NCI-H1092 (cell line): ENCODE results near the gene BMP5.
"Not testable (repeated sequence)": the region's sequence is repeated elsewhere in the genome, so short reads cannot be mapped to it uniquely, and the experiment has no call there.

Experiments
- DNase-seq: peaks from one replicate; lab custom pipeline; 2025; lab: John Stamatoyannopoulos, UW

The BMP5 gene

DNA sequence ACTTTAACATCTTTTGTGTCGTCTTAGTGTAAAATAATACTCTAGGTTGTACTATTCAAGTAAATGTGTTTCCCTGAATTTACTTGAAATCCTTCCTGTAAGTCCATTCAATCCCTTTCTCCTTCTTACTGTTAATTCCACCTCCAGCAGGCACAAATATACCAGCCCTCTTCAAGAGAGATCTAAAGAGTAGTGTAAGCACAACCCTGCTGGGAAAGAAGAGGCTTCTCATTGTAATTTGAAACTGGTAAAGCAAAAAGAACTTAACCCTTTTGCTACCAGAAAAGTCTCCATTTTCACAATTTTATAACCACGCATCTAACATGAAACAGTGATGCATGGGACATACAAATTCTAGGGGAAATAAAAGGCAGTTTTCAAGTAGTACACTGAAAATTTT lies at the start of gene BMP5:
Gene BMP5 (minus strand): TSS at position 191 of the 400 bp plus-strand sequence. CDS start 725 bp downstream, outside the sequence.
- peak; percentile 1 for DNase-seq

DNA sequence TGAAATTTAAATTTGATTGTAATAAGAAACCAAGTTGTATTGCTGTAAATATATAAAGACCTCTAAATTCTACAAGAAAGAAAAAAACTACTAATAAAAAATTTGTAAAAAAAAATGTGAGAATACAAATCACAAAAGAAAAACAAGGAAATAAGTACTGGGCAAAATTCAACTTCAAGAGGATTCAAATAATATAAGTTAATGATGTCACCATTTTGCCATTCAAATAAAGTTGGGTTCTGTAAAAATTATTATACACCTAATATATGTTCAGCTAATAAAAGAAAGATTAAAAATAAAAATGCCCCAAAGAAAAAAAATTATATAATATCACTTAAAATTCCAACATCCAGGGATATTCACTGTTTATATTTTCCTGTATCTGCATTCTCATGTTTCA lies 47.0 kb upstream of the BMP5 start:
- DNase-seq = no peak

DNA sequence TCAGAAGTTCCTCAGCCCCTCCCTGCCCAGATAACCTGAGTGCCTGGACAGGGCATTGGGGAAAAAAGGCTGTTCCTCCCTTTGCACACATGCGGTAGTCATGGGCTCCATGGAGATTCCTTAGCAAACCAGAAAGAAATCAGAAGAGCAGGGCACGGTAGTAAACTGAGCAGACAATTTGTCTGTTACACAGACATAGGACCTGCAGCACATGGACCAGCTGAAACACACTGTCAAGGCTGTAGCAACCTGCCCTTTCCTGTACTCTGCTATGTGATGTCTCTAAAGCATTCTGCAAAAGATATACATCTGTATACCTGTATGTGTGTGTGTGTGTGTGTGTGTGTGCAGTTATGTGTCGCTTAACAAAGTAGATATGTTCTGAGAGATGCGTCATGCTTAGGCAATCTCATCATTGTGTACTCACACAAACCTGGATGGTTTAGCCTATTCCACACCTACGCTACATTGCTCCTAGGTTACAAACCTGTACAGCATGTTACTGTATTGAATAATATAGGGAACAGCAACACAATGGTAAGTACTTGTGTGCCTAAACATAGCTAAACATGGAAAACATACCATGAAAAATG lies 44.4 kb upstream of the BMP5 start:
- DNase-seq = no peak

DNA sequence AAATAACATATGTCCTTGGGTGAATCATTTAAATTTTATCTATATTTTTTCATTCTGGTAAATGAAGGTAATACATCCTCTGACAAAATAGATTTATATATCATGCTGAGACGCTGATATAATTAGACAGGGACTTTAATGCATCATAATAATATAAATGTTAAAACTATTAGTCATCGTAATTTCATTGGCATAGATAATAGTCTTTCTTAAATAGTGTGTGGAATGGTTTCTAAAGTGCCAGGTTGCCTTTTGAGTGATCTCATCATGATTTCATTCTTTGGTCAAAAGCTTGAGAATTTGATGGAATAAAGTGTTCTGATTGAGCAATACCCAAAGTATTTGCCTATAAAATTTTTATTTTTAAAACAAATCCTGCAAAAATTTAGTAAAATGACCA lies 43.2 kb upstream of the BMP5 start:
- no peak for DNase-seq

DNA sequence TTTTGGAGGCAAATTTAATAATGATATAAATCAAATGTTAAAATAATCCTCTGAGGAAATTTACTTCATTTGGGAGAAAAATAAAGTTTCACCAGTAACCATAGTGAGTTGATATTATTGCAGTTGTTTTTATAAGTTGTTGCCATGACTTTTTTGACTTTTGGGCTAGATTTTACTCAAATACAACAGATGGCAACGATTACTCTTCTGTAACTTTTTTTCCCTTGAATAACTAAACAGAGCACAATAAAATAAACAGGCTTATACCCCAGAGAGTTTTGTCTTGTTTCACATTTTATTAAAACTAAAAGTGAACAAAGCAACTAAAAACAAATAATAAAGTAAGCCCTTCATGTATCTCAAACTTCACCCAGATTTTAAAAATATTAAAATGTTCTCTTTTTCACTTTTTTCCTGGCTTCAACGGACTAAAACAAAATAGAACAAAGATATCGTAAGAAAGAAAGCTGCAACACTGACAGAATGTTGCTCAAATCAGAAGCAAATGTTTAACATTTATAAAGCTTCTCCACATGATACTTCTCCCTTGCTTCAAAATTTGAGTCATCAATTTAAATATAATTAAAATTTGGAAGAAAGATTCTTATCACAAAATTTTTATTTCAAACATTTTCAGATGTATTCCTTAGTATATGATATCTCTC lies 42.5 kb upstream of the BMP5 start:
- no peak for DNase-seq

DNA sequence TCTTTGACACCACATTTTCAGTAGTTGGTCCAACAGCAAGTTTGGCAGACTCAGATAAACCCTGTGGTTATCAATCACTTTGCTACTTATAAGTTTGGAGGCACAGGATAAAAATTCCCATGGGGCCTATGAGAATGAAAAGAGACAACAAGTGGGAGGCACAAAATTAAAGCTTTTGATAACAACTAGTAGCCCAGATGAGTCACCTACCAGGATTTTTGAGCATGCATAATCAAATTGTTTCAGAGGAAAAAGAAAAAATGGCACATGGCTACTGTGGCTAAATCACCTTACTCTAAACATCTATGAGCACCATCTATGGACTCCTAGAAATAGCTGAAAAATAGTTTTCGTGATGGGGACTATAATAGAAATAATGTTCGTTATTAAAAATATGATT lies 40.8 kb upstream of the BMP5 start:
- no peak for DNase-seq

DNA sequence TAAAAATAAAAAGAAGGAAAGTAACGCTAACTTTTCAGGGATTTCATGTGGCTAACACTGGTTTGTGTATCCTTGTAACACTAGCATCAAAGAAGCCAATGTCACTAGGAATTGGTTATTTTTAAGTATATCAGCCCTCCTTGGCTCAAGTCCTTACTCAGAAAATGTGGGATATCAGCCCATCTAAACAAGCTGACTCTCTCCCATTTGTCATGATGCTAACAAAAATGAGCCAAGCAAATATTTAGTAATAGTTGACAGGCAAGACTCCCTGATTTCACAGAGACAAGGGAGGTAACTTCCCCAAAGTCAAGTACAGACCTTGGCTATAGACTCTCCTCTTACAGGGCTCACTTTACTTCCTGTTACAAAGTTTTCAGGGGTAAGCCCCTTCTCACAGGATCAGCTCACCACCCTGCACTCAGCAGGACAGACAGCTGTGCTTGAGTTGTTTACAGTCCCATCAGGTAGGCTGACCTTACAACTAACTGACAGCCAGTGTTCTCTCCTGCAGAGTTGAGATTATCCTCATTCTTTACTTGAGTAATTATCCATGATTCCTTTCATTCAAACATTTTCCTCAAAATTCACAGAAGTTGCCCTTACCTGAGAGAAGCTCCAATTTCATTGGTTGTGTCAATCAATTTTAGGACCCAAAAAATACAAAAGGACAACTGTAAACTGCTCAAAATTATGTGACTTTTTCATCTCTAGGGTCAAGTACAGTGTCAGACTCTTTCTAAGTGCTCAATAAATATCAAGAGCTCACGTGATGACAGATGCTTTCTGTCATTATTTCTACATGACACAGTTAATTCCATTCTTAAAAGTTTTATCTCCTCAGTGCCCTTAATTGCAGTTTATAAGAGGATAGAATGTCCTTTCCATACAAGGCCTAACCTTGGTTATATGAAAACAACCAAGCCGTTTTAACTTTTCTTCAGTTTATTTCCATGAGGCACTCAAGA lies 38.1 kb upstream of the BMP5 start:
- no peak for DNase-seq

DNA sequence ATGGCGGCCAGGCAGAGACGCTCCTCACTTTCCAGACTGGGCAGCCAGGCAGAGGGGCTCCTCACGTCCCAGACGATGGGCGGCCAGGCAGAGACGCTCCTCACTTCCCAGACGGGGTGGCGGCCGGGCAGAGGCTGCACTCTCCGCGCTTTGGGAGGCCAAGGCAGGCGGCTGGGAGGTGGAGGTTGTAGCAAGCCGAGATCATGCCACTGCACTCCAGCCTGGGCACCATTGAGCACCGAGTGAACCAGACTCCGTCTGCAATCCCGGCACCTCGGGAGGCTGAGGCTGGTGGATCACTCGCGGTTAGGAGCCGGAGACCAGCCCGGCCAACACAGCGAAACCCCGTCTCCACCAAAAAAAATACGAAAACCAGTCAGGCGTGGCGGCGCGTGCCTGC lies 35.1 kb upstream of the BMP5 start:
- DNase-seq = not testable (repeated sequence)

DNA sequence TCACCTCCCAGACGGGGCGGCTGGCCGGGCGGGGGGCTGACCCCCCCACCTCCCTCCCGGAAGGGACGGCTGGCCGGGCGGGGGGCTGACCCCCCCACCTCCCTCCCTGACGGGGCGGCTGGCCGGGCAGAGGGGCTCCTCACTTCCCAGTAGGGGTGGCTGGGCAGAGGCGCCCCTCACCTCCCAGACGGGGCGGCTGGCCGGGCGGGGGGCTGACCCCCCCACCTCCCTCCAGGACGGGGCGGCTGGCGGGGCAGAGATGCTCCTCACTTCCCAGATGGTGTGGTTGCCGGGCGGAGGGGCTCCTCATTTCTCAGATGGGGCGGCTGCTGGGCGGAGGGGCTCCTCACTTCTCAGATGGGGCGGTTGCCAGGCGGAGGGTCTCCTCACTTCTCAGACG lies 34.5 kb upstream of the BMP5 start:
- not testable (repeated sequence) for DNase-seq

DNA sequence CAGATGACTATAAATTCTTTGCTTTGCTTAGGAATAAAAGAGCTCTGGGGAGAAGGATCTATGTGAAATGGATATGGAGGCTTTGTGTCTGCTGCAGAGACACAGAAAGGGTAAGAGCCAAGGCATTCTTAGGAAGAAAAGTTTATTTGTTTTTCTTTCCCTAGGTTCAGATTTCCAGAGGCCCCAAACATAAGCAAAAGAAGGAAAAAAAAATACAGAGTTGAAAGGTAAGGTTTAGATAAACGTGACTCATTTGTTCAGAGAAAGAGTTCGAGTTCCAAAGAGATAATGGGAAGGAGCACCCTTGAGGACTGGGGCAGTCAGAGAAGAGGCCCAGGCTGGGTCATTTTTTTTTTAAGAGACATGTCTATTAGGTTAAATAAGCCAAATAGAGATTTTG lies 27.4 kb upstream of the BMP5 start:
- DNase-seq = no peak

DNA sequence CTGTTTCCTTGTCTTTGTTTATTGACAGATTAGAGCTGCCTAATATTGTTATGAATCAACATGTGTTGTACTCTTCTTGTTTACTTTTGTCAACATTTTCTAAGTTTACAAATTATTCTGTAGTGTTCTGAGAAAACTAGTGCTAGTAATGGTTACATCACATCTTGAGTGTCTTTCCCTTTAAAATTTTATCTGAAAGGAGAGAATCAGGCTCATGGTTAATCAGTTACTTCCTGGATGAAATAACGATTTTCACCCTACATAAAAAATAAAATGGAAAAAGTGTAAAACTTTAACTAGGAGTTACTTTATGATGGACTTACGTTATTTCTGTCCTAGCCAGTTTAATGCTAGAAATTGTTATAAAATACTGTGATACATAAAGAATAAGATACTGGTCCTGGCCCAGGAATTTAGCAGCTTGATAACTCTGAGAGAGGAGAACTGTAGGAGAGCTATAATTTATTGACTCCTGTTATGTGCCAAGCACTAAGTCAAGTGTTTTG lies 26.4 kb upstream of the BMP5 start:
- DNase-seq = no peak

DNA sequence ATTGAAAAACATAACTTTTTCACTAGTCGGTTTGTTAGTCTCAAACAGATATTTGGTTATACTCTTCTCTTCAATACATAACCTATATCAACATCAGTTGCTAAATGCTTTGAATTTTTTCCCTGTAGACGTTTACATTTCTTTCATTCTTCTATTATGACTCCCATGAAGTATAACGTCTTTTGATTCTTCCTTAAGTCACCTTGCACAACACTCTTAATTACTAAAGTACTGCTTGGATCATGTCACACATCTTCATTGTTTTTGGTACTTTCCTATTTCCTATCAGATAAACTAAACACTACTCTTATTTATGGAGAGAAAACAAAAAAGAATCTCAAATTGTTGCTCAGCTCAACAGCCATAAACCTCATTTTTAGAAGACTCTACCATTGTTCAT lies 23.0 kb upstream of the BMP5 start:
- DNase-seq = no peak

DNA sequence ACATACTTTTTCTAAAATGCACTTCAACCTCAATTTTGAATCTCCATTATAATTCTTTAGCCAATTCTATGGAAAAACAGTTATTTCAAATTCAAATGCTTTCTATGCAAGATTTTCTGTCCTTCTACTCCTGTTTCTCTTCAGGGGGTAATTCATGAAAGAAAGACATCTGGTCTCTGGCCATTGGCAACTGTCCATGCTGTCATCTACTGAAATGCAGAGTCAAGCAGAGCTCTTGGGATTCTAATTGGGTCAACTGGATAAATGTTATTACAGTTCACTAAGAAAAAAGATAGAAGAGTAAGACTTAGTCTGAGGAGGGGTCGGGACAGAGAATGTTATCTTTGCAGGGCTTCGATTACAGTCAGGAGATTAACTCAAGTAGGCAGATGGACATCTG lies 22.0 kb upstream of the BMP5 start:
- DNase-seq = no peak

DNA sequence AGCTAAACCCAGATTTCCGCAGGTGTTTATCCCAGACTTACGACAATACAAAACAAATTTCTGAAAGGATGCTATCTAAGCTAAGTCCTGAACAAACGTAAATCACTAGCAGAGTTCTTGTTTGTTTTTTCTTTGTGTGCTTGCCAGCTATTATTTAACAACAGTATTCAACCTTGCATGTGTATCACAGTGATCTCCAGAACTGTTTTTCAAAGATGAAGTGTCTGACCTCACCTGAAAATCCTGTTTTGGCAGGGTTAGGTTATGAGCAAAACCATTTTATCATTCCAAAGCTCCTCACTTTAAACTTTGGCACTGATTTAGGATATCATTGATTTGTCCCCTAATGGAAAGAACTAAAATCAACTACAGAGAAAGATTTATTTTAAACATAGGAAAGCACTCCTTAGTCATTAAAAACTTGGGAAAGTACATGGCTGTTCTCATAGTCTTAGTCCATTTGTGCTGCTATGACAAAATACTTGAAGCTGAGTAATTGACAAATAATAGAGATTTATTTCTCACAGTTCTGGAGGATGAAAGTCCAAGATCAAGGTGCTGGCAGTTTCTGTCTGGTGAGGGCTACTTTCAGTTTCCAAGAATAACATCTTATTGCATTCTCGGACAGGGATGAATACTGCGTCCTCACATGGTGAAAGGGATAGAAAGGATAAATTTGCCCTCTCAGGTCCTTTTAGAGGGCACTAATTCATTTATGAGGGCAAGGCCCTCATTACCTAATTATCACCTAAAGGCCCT lies 20.8 kb upstream of the BMP5 start:
- no peak for DNase-seq

DNA sequence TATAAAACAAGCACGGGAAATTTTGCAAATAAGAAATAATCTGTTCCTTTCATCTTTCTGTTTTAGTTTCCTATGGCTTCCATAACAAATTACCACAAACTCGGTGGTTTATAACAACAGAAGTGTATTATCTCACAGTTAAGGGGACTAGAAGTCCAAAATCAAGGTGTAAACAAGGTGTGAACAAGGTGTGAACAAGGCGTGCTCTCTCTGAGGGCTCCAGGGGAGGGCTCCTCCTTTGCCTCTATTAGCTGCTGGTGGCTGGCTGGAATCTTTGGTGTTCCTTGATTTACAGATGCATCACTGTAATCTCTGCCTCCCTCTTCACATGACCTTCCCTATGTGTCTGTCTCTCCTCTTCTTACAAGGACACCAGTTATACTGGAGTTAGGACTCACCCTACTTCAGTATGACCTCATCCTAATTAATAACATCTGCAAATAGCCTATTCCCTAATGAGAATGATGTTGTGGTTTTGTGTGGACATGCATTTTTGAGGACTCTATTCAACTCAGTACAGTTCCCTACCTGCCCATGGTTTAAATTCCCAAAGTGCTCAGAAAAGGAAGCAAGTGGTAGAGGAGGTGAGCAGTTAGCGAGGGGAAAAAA lies 17.5 kb upstream of the BMP5 start:
- no peak for DNase-seq

DNA sequence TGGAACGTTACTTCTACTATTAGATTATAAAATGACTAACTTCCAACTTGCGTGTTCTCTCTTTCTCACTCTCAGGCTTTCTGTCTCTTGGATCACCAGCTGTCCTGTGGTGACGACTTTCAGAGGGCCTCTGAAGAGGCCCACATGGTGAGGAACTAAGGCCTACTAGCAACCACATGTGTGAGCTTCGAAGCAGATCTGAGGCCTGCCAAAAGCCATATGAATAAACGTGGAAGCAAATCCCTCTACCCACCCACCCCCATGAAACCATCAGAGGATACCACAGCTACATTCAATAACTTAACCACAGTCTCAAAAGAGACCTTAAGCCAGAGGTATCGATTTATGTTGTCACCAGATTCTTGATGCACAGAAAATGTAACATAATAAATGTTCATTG lies 13.5 kb upstream of the BMP5 start:
- DNase-seq = no peak

DNA sequence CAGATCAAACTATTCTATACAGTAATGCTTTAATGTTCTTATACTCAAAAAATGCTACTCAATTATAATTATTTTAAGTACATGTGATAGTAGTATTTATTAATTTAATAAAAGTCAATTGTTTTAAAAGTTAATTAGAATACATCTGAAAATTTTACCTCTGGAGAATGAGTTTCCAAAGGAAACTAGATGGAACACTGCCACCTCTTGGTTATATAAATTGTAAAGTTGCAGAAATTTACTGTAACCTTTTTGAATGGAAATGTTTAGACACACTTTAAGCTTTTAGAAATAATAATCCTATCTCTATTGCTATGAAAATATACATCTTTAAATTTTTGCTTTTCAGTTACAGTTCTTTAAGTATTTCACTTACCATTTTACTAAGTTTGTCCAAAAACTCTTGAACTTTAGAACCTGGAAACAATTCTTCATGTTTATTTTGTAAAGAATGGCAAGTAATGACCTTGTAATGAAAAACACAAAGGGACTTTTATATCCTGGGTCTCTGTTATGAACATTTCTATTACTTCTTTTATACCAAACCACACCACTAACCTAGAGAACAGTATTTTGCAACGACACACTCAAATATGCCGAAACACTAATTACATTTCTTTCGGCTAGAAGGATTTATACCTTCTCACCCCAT lies 10.9 kb upstream of the BMP5 start:
- no peak for DNase-seq

DNA sequence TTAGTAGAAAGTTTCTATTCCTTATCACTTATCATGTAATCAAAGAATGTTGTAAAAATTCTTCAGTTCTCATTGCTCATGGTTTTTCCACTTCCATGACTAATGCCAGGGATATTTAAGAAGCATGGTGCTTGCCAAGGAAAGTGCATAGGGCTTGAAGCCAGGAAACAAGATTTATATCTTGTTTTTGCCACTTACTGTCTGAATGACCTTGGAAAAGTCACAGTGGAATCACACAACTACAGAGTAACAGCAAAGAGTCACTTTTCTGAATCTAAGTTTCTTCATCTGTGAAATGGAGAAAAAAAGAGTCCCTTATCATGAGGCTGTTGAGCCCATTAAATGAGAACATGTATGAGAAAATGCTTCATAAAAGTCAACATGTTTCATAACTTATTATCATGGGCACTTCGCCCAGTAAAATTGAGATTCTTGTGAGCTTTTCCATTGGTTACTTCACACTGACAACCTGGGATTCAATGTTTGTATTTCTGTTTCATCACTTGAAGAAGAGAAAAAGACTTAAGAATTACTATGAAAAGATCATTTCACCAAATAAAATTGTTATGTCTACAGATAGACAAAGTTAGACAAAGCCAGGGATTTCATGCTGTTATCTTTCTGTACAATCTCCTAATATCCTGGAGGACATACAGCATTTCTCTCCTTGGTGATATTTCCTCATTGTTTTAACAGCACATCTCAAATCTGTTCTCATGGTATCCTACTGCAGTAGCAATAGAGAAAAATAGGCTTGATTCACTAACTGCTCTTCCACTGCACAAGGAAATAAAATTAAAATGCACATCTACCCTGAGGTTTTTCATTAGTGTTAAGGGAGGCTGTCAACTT lies 7.6 kb upstream of the BMP5 start:
- DNase-seq = no peak

DNA sequence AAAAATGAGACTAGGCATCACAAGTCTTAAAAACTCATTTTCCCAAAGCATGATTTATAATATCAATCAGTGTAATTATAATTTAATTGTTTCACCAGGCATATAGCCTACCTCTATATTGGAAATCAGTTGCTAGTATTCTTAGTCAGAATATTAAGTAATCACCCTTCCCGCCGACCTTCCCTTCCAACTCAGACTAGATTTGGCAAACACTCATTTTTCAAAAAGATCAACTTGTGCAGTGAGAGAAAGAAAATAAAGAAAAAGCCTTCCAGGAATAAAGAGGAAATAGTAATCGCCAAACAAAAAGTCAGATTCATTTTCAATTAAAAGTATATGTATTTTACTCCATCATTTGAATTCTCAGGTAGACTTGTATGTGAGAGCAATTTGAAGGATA lies 1.9 kb upstream of the BMP5 start:
- no peak for DNase-seq

DNA sequence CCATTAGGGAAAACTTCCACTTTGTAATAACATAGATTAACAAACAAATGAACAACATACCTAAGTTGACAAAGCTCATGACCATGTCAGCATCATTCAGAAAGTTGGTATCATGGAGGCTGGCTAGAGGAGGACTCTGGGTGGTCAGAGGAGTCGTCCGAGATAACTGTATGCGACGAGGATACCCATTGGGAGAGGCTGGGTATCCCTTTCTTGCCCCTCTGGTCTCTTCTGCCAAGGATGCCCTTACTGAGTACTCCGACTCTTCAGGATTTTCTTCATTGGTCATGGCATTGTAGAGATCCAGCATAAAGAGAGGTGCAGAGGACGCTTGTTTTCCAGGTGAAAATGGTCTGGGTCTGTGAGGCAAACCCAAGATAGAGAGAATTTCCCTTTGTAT lies 1.1 kb downstream of the BMP5 start:
- no peak for DNase-seq
